Measurements from ENCODE around the gene RAD51B.
"Not testable (repeated sequence)": the region's sequence is repeated elsewhere in the genome, so short reads cannot be mapped to it uniquely, and the experiment has no call there.

RAD51B gene

GRCh38 chr14:68757618-68758081 lies 938.1 kb downstream of the RAD51B start:
- DNase-seq, result no peak

DNA sequence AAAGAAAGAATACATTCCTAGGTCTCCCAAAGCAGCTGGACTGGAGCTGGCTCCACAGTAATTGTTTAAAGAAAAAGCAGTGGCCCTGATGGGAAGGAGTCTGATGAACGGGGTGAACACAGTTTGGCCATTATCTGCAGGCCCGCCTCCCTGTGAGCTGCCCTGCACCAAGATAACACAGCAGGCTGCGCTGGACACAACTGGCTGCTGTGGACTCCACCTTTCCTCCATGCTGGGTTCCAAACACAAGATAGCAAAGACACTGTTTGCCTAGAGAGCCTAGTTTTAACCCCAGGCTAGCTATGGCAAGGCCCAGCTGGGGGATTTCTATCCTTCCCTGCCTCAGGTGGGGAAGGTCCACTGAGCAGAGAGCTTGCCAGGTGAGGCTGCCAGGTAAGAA lies 938.7 kb downstream of the RAD51B start:
- no peak for DNase-seq

DNA sequence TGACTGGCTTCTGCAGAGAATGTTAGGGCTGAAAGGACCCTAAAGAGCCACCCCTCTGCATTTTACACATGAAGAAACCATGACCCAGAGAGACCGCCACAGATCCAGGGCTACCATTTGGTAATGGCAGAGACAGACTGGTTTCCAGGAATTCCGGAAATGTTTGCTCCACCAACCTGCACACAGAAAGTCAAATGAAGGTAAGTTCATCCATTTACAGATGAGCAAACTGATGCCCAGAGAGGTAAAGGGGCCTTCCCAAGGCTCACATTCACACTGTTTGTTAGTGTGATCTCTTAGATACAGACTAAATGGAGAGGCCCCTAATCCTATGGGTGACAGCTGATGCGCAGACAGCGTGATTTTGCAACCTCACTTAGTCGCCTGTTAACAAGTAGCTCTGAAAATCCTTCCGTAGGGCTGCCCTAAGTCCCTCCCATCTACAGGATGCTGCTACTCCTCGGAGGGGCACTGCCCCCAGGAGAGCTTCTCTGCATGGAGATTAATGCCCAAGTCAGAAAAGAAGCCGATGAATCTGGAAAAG lies 939.5 kb downstream of the RAD51B start:
- no peak for DNase-seq

DNA sequence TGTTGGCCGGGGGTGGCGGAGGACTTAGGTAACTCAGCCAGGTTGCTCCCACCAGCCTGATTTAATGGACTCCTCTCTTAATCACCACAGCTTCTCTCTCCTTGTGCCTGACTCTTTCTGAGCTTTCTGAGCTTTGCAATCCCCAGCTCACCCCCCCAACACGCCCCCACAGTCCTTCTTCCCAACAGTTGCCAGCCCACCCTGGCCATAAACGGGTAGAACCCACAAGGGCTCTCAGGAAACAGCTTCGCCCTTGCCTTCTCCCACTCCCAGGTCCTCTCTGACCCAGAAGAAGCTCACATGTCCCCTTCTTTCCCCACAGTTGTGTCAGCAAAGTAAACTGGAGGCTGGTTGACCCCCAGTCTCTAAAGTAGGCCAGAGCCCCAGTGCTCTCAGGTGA lies 940.4 kb downstream of the RAD51B start:
- no peak for DNase-seq

GRCh38 chr14:68760761-68761160 lies 941.2 kb downstream of the RAD51B start:
- DNase-seq, result no peak

DNA sequence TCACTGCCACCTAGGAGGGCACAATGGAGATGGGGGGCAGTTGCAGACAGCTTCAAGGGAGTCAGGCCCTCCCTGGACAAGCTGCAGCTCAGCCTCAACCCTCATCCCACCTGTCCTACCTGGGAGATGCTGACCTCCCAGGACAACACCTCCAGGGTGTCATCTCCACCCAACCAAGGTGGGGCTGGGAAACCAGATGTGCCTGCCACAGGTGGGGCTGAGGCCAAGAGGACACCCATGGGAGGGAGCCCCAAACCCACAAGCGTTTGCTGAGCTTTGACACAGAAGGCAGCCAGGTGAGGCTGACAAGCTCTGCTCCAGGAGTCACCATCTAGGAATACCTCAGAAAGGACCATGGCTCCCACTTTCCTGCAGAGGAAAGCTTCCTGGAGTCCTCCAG lies 941.8 kb downstream of the RAD51B start:
- no peak for DNase-seq

DNA sequence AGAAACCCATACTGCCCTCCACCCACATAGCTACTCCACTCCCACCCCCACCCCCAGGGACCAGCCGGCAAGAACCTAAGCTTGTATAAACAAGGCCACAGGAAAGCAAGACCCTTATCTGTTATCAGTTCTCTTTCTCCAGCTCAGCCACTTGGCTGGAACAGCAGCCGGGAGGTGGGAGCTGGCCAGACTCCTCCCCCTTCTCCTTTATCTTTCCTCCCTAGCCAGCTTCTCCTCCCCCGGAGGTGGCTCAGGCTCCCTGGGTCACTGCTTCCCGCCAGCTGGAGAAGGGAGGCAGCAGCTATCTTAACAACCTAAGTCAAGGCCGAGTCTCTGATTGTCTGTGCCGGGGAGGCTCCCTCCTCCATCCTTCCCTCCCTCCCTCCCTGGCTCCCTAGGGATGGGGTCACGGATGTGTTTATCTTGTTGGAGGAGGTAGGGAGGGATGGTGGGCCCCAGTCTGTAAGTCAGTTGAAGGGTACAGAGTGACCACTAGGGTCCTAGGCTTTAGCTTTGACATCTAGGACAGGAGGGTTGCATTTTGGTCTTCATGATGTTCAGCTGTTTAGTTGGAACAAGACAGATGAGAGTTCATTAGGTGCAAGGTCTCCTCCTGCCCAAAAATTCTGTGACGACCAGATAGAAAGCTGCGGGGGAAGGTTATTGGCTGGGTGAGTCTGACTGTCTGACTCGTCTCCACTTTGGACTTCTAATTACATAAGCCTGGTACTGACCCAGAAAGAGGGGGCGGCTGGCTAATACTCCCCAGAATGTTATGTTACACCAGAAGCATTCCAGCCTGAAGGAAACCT lies 943.6 kb downstream of the RAD51B start:
- DNase-seq, result no peak

GRCh38 chr14:68763843-68764242 lies 944.3 kb downstream of the RAD51B start:
- not testable (repeated sequence) for DNase-seq

- no peak for DNase-seq
Observed at GRCh38 chr14:68766299-68767247, 947.0 kb downstream of the RAD51B start.

GRCh38 chr14:68767248-68767645 lies 947.7 kb downstream of the RAD51B start:
- no peak for DNase-seq

- DNase-seq, result no peak
Observed at GRCh38 chr14:68768316-68768715, 948.7 kb downstream of the RAD51B start.

DNA sequence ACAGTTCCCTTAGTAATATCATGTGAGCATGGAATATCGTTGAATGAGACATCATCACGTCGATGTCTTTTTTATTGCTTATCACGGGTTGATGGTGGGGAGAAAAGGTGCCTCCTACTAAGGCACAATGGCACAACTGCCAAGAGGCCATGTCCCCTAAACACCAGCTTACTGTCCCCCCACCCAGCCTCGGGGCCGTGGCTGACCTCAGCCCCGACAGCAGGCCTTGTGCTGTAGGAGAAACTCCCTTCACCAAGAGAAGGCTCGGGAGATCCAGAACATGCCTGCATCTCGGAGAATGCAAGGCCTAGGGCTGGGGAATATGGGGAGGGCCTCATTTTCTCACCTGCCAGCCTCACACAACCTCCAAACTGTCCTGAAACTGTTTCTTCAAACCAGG lies 950.5 kb downstream of the RAD51B start:
- no peak for DNase-seq

DNA sequence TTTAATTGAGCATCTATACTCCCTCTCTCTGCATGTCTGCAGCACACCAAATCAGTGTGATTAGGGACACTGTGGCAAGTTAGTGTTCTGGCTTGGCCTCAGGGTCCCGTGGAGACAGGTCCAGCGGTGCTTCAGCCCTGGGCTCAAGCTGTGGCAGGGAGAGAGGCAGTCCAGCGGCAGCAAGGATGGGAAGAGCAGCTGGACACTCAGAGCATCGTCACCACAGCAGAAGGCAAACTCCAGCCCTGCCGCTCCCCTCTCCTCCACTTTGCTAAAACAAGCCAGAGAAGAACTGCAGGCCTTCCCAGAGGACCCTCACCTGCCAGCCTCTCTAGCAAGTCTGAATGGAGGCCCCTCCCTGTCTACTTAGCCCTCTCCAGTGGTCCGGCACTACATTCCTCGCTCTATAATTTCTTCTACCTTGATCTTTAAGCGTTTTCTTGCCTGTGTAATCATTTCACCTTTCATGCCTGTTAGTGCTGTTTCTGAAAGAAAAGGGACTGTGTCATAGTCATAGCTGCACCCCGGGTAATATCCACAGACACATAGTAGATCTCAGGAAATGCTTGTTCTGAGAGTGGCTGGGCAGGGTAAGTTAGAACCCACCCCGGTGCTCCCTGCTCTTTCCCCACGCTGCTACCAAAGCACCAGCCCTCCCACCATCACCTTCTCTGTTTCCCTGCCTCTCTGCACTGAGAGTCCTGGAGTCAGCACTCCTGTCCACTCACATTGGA lies 951.1 kb downstream of the RAD51B start:
- DNase-seq, result no peak

DNA sequence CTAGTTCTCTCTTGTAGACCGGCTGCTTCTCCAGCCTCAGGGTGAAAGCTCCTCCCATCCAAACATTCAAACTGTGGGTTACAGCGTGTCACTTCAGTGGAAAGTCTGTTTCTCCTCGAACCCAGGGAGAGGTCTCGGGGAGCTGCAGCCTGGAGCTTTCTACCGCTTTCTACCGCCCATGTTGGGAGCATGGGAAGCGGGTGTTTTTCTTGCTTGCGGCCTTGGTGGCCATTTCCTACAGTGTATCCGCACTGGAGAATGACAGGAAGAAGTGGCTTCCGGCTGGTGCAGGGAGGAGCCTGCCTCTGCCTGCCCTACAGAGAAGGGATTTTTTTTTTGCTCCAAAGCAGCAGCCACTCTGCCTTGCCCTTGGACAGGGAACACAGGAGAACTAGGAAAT lies 952.1 kb downstream of the RAD51B start:
- DNase-seq, result no peak

DNA sequence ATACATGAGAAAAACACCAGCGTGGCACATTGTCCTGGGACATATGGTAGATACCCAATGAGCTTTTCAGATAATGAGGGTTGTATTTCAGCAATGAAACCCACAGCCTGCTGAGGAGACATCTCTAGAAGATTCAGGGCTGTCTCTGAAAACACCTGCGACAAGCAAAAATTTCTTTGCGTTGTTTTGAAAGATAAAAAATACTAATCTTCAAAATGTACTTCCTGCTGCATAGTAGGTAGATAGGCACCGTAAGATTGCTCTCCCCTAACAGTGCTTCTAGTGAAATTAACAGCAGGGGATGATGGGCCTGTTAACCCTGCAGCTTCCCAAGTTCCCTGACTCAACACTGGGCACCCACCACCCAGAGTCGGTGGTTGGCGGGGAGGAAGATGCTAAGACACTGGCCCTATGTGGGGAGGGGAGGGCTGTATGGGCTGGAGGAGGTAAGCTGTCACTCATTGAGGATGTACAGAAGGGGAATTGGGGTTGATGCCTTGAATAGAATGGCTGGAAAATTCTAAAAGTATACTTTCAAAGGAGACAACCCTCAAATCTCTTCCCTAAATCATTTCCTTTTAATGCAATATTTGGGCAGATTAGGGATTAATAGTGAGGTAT lies 953.3 kb downstream of the RAD51B start:
- DNase-seq, result no peak

DNA sequence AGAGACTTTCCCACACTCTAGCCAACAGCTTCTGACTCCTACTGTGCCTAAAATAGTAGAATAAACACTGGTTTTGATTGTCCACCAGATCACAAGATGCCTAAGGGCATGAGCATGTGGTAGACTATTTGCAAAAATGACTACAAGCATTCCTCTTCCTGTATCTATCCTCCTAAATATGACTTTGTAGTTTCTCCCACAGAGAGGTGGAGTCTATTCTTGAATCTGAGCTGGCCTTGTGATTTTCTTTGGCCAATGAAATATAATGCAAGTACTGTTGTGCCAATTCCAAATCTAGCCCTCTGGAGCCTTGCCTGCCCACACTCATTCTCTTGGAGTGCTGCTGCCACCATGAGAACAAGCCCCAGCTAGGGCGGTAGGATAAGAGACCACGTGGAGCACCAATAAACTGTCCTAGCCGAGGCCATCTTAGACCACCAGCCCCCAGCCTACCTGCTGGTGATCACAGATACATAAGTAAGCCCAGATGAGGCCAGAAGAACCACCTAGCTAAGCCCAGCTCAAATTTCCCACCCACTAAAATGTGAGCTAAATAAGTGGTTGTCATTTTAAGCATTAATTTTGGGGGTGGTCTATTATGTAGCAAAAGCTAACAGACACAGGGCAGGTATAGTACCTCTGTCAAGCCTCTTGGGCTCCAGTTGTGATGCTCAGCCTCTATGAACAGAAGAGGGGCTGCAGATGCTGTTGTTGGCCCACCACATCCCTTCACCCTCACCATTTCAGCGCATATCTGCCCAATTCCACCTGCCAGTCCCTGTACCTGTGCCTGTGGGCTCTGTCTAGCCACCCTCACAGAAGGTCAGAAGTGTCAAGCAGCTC lies 955.4 kb downstream of the RAD51B start:
- DNase-seq, result no peak

GRCh38 chr14:68775614-68776126 lies 956.1 kb downstream of the RAD51B start:
- DNase-seq, result no peak

DNA sequence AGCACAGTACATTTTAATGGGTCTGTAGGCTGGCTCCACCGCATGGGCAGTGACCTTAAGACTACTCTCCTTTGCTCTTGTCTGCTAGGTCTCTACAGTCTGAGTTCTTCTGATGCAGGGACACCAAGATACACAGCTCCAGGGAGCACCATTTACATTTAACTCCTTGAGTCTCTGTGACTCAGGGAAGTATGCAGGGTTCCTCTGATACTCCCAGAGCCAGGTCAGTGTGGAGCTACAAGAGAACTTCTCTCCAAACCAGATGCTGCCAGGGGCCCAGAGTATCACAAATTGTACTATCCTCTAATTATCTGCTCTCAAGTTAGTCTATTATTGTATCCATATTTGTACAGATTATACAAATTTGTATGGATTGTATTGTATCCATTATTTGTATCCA lies 958.1 kb downstream of the RAD51B start:
- DNase-seq, result no peak

Measured in SHP77 (cell line).